Measurements from ENCODE around the gene MYO1B.

- TF ChIP-seq CTCF (IDR thresholded peaks at IDR 0.05), result no peak
- no peak for TF ChIP-seq POLR2A (IDR thresholded peaks at IDR 0.05)
These were observed 74.0 kb downstream of the MYO1B start for GRCh38 chr2:191319186-191319585.
